GM23248 (cell line): ENCODE measurements around the gene BTLA.
"Not testable (repeated sequence)": the region's sequence is repeated elsewhere in the genome, so short reads cannot be mapped to it uniquely, and the experiment has no call there.

Source experiments
- EZH2 ChIP-seq: fragments of 200-600 bp; sonication (generic); IDR thresholded peaks from 2 replicates; pipeline ENCODE4 v1.6.1; 2018; ENCODE audit warnings: antibody characterized with exemption, mild to moderate bottlenecking; ENCODE audit not compliant: insufficient read depth, poor library complexity, severe bottlenecking
- EZH2phosphoT487 ChIP-seq: fragments of 200-600 bp; sonication (generic); IDR thresholded peaks from 2 replicates; pipeline ENCODE4 v1.6.1; 2018; ENCODE audit warnings: antibody characterized with exemption, moderate library complexity, mild to moderate bottlenecking, low read depth; ENCODE audit not compliant: insufficient read depth

GRCh38 chr3:112494448-112494767, 4.9 kb downstream of the BTLA start:
- not testable (repeated sequence) for TF ChIP-seq EZH2, EZH2phosphoT487
